Right forelimb (tissue), 1 donor: ENCODE results near the gene CYP3A4.
"Not testable (repeated sequence)": the region's sequence is repeated elsewhere in the genome, so short reads cannot be mapped to it uniquely, and the experiment has no call there.

Source experiments
- DNase-seq: peaks from one replicate; pipeline ENCODE4 v3.0.0-alpha.2; 2018

The CYP3A4 gene

GRCh38 chr7:99748846-99749579 lies 35.0 kb downstream of the CYP3A4 start:
- no peak for DNase-seq

- not testable (repeated sequence) for DNase-seq
Measured at GRCh38 chr7:99746915-99747314, 37.1 kb downstream of the CYP3A4 start.

GRCh38 chr7:99745395-99745794 lies 38.6 kb downstream of the CYP3A4 start:
- not testable (repeated sequence) for DNase-seq

GRCh38 chr7:99742737-99743394 lies 41.1 kb downstream of the CYP3A4 start:
- no peak for DNase-seq

GRCh38 chr7:99741441-99741795 lies 42.6 kb downstream of the CYP3A4 start:
- no peak for DNase-seq

GRCh38 chr7:99740573-99741440 lies 43.2 kb downstream of the CYP3A4 start:
- no peak for DNase-seq

- DNase-seq, result no peak
Measured at GRCh38 chr7:99739699-99740572, 44.0 kb downstream of the CYP3A4 start.

GRCh38 chr7:99737726-99738125 lies 46.3 kb downstream of the CYP3A4 start:
- DNase-seq, result no peak

- not testable (repeated sequence) for DNase-seq
Measured at GRCh38 chr7:99736667-99737066, 47.3 kb downstream of the CYP3A4 start.

GRCh38 chr7:99734987-99735386 lies 49.0 kb downstream of the CYP3A4 start, which contains the start of gene CYP3A7:
CYP3A7 (minus strand) TSS chr7:99735196; CDS start chr7:99735093, 103 bp downstream.
- no peak for DNase-seq

GRCh38 chr7:99733448-99733847 lies 50.5 kb downstream of the CYP3A4 start:
- no peak for DNase-seq

GRCh38 chr7:99733003-99733402 lies 51.0 kb downstream of the CYP3A4 start:
- no peak for DNase-seq

- DNase-seq, result no peak
Measured at GRCh38 chr7:99731638-99732374, 52.2 kb downstream of the CYP3A4 start.

GRCh38 chr7:99730992-99731391 lies 53.0 kb downstream of the CYP3A4 start:
- no peak for DNase-seq

GRCh38 chr7:99730238-99730810 lies 53.7 kb downstream of the CYP3A4 start:
- no peak for DNase-seq

- no peak for DNase-seq
Measured at GRCh38 chr7:99729486-99730237, 54.3 kb downstream of the CYP3A4 start.

- DNase-seq, result no peak
Measured at GRCh38 chr7:99728615-99729014, 55.4 kb downstream of the CYP3A4 start.

- not testable (repeated sequence) for DNase-seq
Measured at GRCh38 chr7:99723201-99723600, 60.8 kb downstream of the CYP3A4 start.

- no peak for DNase-seq
Measured at GRCh38 chr7:99720800-99721595, 63.0 kb downstream of the CYP3A4 start.
